ENCODE measurements around the gene NEXN.
"Not testable (repeated sequence)": the region's sequence is repeated elsewhere in the genome, so short reads cannot be mapped to it uniquely, and the experiment has no call there.

Gene NEXN

GRCh38 chr1:77906019-77906545 lies 17.7 kb downstream of the NEXN start:
- no peak for DNase-seq

GRCh38 chr1:77906624-77907023 lies 18.2 kb downstream of the NEXN start:
- no peak for DNase-seq

GRCh38 chr1:77910116-77910515 lies 21.7 kb downstream of the NEXN start:
- no peak for DNase-seq

GRCh38 chr1:77918918-77919317 lies 30.5 kb downstream of the NEXN start:
- DNase-seq: not testable (repeated sequence)

GRCh38 chr1:77925518-77925917 lies 37.1 kb downstream of the NEXN start:
- DNase-seq: peak; percentile 54

GRCh38 chr1:77925956-77926355 lies 37.5 kb downstream of the NEXN start:
- DNase-seq: no peak

GRCh38 chr1:77926561-77927357 lies 38.3 kb downstream of the NEXN start:
- DNase-seq: no peak

GRCh38 chr1:77927414-77927813 lies 39.0 kb downstream of the NEXN start:
- DNase-seq: no peak

GRCh38 chr1:77929806-77930205 lies 41.4 kb downstream of the NEXN start:
- DNase-seq: no peak

GRCh38 chr1:77938651-77939050 lies 50.2 kb downstream of the NEXN start:
- no peak for DNase-seq

- no peak for DNase-seq
Measured at GRCh38 chr1:77940921-77941570, 52.6 kb downstream of the NEXN start.

- no peak for DNase-seq
Measured at GRCh38 chr1:77942400-77943140, 54.1 kb downstream of the NEXN start.

- no peak for DNase-seq
Measured at GRCh38 chr1:77945345-77945744, 56.9 kb downstream of the NEXN start.

GRCh38 chr1:77948841-77949424 lies 60.5 kb downstream of the NEXN start:
- peak; percentile 50 for DNase-seq

- DNase-seq: no peak
Measured at GRCh38 chr1:77950873-77951272, 62.4 kb downstream of the NEXN start.

GRCh38 chr1:77951328-77951727 lies 62.9 kb downstream of the NEXN start:
- no peak for DNase-seq

GRCh38 chr1:77953907-77954306 lies 65.5 kb downstream of the NEXN start:
- DNase-seq: no peak

GRCh38 chr1:77954521-77954920 lies 66.1 kb downstream of the NEXN start:
- peak; percentile 35 for DNase-seq

GRCh38 chr1:77955709-77956108 lies 67.3 kb downstream of the NEXN start:
- DNase-seq: no peak

GRCh38 chr1:77956464-77956863 lies 68.0 kb downstream of the NEXN start:
- no peak for DNase-seq

GRCh38 chr1:77958391-77958790 lies 70.0 kb downstream of the NEXN start:
- no peak for DNase-seq

- DNase-seq: no peak
Measured at GRCh38 chr1:77958850-77959249, 70.4 kb downstream of the NEXN start.

GRCh38 chr1:77961392-77961791 lies 73.0 kb downstream of the NEXN start:
- DNase-seq: no peak

Data from fibroblast of upper back skin (primary cell).